Liver (tissue), 9 donors: ENCODE measurements around the gene SCLY. TPM values are rescaled to one million over a fixed set of nuclear protein-coding genes. Genes with fewer than 3 reads are reported as not detected.

Source experiments
- DNase-seq: peaks from one replicate; pipeline ENCODE4 v3.0.0-alpha.2; 2017; ENCODE audit warnings: low spot score
- H3K27ac ChIP-seq, 2 donors: one replicate each; pipeline ENCODE4 v1.7.0; 2013; ENCODE audit warnings: inconsistent platforms in 2 of 2, low read length in 2 of 2, control low read depth in 1 of 2, low read depth in 1 of 2, mild to moderate bottlenecking in 1 of 2
- H3K27me3 ChIP-seq, 4 donors: one replicate each; pipeline versions ENCODE4 v1.6.1 to v1.7.0; 2013; ENCODE audit warnings: low read length in 3 of 4, inconsistent platforms in 1 of 4, mild to moderate bottlenecking in 1 of 4, moderate library complexity in 1 of 4; ENCODE audit not compliant: control insufficient read depth in 4 of 4, insufficient read depth in 4 of 4
- H3K36me3 ChIP-seq, 4 donors: one replicate each; pipeline versions ENCODE4 v1.6.1 to v1.7.0; 2013; ENCODE audit warnings: low read length in 3 of 4, mild to moderate bottlenecking in 3 of 4, low read depth in 1 of 4, moderate library complexity in 1 of 4; ENCODE audit not compliant: control insufficient read depth in 4 of 4, insufficient read depth in 3 of 4
- H3K4me1 ChIP-seq, 4 donors: one replicate each; pipeline versions ENCODE4 v1.6.1 to v1.7.0; 2013; ENCODE audit warnings: low read length in 3 of 4, mild to moderate bottlenecking in 3 of 4, moderate library complexity in 1 of 4; ENCODE audit not compliant: control insufficient read depth in 4 of 4, insufficient read depth in 4 of 4
- H3K4me3 ChIP-seq, 3 donors: one replicate each; pipeline versions ENCODE4 v1.6.1 to v1.7.0; 2013; ENCODE audit warnings: low read length in 3 of 3, control low read depth in 1 of 3, low read depth in 1 of 3, mild to moderate bottlenecking in 1 of 3
- H3K9ac ChIP-seq, 2 donors: one replicate each; pipeline ENCODE4 v1.7.0; 2013; ENCODE audit warnings: low read length in 2 of 2, mild to moderate bottlenecking in 2 of 2, moderate library complexity in 2 of 2, control low read depth in 1 of 2, low read depth in 1 of 2
- H3K9me3 ChIP-seq, 4 donors: one replicate each; pipeline versions ENCODE4 v1.6.1 to v1.7.0; 2013; ENCODE audit warnings: low read length in 3 of 4; ENCODE audit not compliant: control insufficient read depth in 4 of 4
- EGR1 ChIP-seq, 2 donors: IDR thresholded peaks; 2 replicates each; pipeline ENCODE4 v1.6.1; 2016 to 2018; ENCODE audit warnings: antibody characterized with exemption in 2 of 2, low read depth in 2 of 2
- FOXA1 ChIP-seq: IDR thresholded peaks from 2 replicates; pipeline ENCODE4 v1.6.1; 2016; ENCODE audit warnings: antibody characterized with exemption
- FOXA2 ChIP-seq: IDR thresholded peaks from 2 replicates; pipeline ENCODE4 v1.6.1; 2016; ENCODE audit warnings: antibody characterized with exemption
- GABPA ChIP-seq, 2 donors: IDR thresholded peaks in 1 of 2; conservative IDR thresholded peaks in 1 of 2; 2 replicates each; pipeline ENCODE4 v1.6.1; 2016; ENCODE audit warnings: antibody characterized with exemption in 2 of 2, mild to moderate bottlenecking in 1 of 2, moderate library complexity in 1 of 2
- HNF4A ChIP-seq, 2 donors: conservative IDR thresholded peaks; 2 replicates each; pipeline ENCODE4 v1.6.1; 2016; ENCODE audit warnings: antibody characterized with exemption in 2 of 2, mild to moderate bottlenecking in 2 of 2
- HNF4G ChIP-seq: IDR thresholded peaks from 2 replicates; pipeline ENCODE4 v1.6.1; 2016; ENCODE audit warnings: antibody characterized with exemption
- JUND ChIP-seq, 2 donors: IDR thresholded peaks; 2 replicates each; pipeline ENCODE4 v1.6.1; 2016; ENCODE audit warnings: antibody characterized with exemption in 2 of 2
- NR2F2 ChIP-seq: IDR thresholded peaks from 2 replicates; pipeline ENCODE4 v1.6.1; 2016; ENCODE audit warnings: antibody characterized with exemption
- RAD21 ChIP-seq, 2 donors: IDR thresholded peaks; 2 replicates each; pipeline ENCODE4 v1.6.1; 2016; ENCODE audit warnings: antibody characterized with exemption in 2 of 2, mild to moderate bottlenecking in 2 of 2
- RXRA ChIP-seq, 2 donors: IDR thresholded peaks; 2 replicates each; pipeline ENCODE4 v1.6.1; 2017 to 2018; ENCODE audit warnings: antibody characterized with exemption in 2 of 2, mild to moderate bottlenecking in 1 of 2
- SP1 ChIP-seq: IDR thresholded peaks from 2 replicates; pipeline ENCODE4 v1.6.1; 2018; ENCODE audit warnings: antibody characterized with exemption, mild to moderate bottlenecking
- TAF1 ChIP-seq: conservative IDR thresholded peaks from 2 replicates; pipeline ENCODE4 v1.6.1; 2016; ENCODE audit warnings: antibody characterized with exemption, mild to moderate bottlenecking
- YY1 ChIP-seq: IDR thresholded peaks from 2 replicates; pipeline ENCODE4 v1.6.1; 2016; ENCODE audit warnings: antibody characterized with exemption, mild to moderate bottlenecking
- WGBS: extraction: QIAGEN DNeasy Blood & Tissue Kit; methylation state at CpG from one replicate; pipeline ENCODE4 v1.1.7; 2013; 5-methylcytosine and 5-hydroxymethylcytosine counted together
- polyA plus RNA-seq, 2 donors: library from polyadenylated mRNA; stranded (reverse) in 1 of 2; unstranded in 1 of 2; fragments of 200-250 nt in 1 of 2; fragments of >200 nt in 1 of 2; fragmentation: Nextera tagmentation in 1 of 2; extraction: Ambion mirVana in 1 of 2; gene quantifications; one replicate each; pipeline versions ENCODE4 v1.2.1 to v1.2.3, GENCODE V29; 2013 to 2015
- total RNA-seq, 2 donors: library from RNA; depleted of rRNA; stranded (reverse); fragments of >200 nt; gene quantifications; one replicate each; pipeline ENCODE4 v1.2.3, GENCODE V29; 2014
- TF ChIP-seq, protein P1 (sequence below): IDR thresholded peaks from 2 replicates; pipeline ENCODE4 v1.6.1; 2016; ENCODE audit warnings: antibody characterized with exemption
- TF ChIP-seq, protein P2 (sequence below): IDR thresholded peaks from 2 replicates; pipeline ENCODE4 v1.6.1; 2016; ENCODE audit warnings: antibody characterized with exemption
- TF ChIP-seq, protein P3 (sequence below): fragments of 150-350 bp; IDR thresholded peaks from 2 replicates; pipeline ENCODE4 v1.5.1; 2017; ENCODE audit warnings: improper control_type of control experiment, low read depth, low read length; ENCODE audit not compliant: missing input control
- TF ChIP-seq, protein P4 (sequence below): IDR thresholded peaks from 2 replicates; pipeline ENCODE4 v1.6.1; 2016; ENCODE audit warnings: antibody characterized with exemption, mild to moderate bottlenecking
- TF ChIP-seq, protein P5 (sequence below): IDR thresholded peaks from 2 replicates; pipeline ENCODE4 v1.6.1; 2016; ENCODE audit warnings: antibody characterized with exemption
- donor health status: healthy.
- donor health status: healthy.
- donor health status: healthy.
- donor health status: healthy.
- donor health status: healthy.

Gene SCLY
- total and polyA plus RNA-seq, 4 donors = 21.6 to 39.2 (median 25.0) TPM

DNA sequence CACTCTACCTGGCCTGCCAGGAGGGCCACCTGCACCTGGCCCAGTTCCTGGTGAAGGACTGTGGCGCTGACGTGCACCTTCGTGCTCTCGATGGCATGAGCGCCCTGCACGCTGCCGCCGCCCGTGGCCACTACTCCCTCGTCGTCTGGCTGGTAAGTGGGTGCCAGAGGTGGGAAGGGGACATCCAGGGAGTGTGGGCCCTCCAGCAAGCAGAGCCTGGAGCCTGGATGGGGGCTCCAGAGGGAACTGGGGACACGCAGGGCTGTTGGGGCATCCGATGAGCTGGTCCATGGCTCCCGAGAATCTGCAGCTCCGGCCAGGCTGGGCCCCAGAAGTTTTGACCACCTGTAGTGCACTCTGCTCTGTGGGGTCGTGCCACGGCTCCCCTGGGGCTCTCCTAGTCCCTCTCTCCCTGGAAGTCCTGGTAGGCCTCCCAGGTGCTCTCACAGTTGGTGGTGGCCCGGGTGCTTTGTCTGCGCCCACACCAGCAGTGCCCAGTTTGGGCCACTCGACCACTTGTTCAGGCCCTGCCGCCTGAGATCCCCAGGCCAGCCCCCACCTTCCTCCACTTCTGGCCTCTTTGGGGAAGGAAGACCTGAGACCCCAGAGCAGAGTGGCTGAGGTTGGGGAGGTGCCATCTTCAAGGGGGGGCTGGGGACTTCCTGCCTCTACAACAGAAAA is 44.0 kb downstream of the SCLY start:
- 94% methylated on average over 21 of the region's 21 CpGs for WGBS
- H3K4me1 ChIP-seq = peaks cover 4 to 18% (median 12%) of the 10 kb centered on the region in 4 donors
- no peaks in the 10 kb centered on the region for H3K36me3 ChIP-seq
- no peak overlapping the region for H3K4me3 ChIP-seq
- H3K27ac ChIP-seq = no peak overlapping the region
- TF ChIP-seq, protein P1, sequence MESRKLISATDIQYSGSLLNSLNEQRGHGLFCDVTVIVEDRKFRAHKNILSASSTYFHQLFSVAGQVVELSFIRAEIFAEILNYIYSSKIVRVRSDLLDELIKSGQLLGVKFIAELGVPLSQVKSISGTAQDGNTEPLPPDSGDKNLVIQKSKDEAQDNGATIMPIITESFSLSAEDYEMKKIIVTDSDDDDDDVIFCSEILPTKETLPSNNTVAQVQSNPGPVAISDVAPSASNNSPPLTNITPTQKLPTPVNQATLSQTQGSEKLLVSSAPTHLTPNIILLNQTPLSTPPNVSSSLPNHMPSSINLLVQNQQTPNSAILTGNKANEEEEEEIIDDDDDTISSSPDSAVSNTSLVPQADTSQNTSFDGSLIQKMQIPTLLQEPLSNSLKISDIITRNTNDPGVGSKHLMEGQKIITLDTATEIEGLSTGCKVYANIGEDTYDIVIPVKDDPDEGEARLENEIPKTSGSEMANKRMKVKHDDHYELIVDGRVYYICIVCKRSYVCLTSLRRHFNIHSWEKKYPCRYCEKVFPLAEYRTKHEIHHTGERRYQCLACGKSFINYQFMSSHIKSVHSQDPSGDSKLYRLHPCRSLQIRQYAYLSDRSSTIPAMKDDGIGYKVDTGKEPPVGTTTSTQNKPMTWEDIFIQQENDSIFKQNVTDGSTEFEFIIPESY = no peak
- TF ChIP-seq, protein P2, sequence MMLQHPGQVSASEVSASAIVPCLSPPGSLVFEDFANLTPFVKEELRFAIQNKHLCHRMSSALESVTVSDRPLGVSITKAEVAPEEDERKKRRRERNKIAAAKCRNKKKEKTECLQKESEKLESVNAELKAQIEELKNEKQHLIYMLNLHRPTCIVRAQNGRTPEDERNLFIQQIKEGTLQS = no peak
- TF ChIP-seq GABPA (IDR thresholded peaks at IDR 0.05 in 1 of 2, conservative IDR thresholded peaks at IDR 0.05 in 1 of 2) = no peak
- TF ChIP-seq, protein P3, sequence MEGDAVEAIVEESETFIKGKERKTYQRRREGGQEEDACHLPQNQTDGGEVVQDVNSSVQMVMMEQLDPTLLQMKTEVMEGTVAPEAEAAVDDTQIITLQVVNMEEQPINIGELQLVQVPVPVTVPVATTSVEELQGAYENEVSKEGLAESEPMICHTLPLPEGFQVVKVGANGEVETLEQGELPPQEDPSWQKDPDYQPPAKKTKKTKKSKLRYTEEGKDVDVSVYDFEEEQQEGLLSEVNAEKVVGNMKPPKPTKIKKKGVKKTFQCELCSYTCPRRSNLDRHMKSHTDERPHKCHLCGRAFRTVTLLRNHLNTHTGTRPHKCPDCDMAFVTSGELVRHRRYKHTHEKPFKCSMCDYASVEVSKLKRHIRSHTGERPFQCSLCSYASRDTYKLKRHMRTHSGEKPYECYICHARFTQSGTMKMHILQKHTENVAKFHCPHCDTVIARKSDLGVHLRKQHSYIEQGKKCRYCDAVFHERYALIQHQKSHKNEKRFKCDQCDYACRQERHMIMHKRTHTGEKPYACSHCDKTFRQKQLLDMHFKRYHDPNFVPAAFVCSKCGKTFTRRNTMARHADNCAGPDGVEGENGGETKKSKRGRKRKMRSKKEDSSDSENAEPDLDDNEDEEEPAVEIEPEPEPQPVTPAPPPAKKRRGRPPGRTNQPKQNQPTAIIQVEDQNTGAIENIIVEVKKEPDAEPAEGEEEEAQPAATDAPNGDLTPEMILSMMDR = no peak
- TF ChIP-seq, protein P4, sequence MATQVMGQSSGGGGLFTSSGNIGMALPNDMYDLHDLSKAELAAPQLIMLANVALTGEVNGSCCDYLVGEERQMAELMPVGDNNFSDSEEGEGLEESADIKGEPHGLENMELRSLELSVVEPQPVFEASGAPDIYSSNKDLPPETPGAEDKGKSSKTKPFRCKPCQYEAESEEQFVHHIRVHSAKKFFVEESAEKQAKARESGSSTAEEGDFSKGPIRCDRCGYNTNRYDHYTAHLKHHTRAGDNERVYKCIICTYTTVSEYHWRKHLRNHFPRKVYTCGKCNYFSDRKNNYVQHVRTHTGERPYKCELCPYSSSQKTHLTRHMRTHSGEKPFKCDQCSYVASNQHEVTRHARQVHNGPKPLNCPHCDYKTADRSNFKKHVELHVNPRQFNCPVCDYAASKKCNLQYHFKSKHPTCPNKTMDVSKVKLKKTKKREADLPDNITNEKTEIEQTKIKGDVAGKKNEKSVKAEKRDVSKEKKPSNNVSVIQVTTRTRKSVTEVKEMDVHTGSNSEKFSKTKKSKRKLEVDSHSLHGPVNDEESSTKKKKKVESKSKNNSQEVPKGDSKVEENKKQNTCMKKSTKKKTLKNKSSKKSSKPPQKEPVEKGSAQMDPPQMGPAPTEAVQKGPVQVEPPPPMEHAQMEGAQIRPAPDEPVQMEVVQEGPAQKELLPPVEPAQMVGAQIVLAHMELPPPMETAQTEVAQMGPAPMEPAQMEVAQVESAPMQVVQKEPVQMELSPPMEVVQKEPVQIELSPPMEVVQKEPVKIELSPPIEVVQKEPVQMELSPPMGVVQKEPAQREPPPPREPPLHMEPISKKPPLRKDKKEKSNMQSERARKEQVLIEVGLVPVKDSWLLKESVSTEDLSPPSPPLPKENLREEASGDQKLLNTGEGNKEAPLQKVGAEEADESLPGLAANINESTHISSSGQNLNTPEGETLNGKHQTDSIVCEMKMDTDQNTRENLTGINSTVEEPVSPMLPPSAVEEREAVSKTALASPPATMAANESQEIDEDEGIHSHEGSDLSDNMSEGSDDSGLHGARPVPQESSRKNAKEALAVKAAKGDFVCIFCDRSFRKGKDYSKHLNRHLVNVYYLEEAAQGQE = no peak
- TF ChIP-seq FOXA1 = no peak
- no peak for TF ChIP-seq HNF4G
- no peak for TF ChIP-seq FOXA2
- TF ChIP-seq YY1 = no peak
- TF ChIP-seq, protein P5, sequence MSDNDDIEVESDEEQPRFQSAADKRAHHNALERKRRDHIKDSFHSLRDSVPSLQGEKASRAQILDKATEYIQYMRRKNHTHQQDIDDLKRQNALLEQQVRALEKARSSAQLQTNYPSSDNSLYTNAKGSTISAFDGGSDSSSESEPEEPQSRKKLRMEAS = no peak
- TF ChIP-seq HNF4A (conservative IDR thresholded peaks at IDR 0.05) = no peak
- TF ChIP-seq SP1 = no peak
- no peak for TF ChIP-seq RAD21 (IDR thresholded peaks at IDR 0.05)
- no peak for TF ChIP-seq EGR1 (IDR thresholded peaks at IDR 0.05; ENCODE audit: low read depth in 2 of 2)
- no peak for TF ChIP-seq RXRA (IDR thresholded peaks at IDR 0.05)
- TF ChIP-seq NR2F2 = no peak
- no peak for TF ChIP-seq TAF1
- no peak for TF ChIP-seq JUND (IDR thresholded peaks at IDR 0.05)
- no peaks in the 10 kb centered on the region for H3K27me3 ChIP-seq
- no peak overlapping the region for H3K9ac ChIP-seq
- DNase-seq = peak; percentile 30
- H3K9me3 ChIP-seq = no peaks in the 10 kb centered on the region
